ENCODE measurements around the gene RBBP8. TPM values are rescaled to one million over a fixed set of nuclear protein-coding genes. Genes with fewer than 3 reads are reported as not detected.
A peak's percentile ranks its signal among the peaks of the same experiment; 100 is the strongest.

The RBBP8 gene
- total RNA-seq, 1 experiment from 2014 or later: 33.3 TPM

GRCh38 chr18:22980394-22980793 lies 47.3 kb downstream of the RBBP8 start:
- DNase-seq (ENCODE audit: low spot score) (no peak), ATAC-seq (no peak)
- TF ChIP-seq TCF7 (CRISPR knock-in tag; IDR thresholded peaks at IDR 0.05; ENCODE audit: low read depth) (no peak), CREM (CRISPR knock-in tag; IDR thresholded peaks at IDR 0.05) (no peak), SP1 (CRISPR knock-in tag; conservative IDR thresholded peaks at IDR 0.05) (no peak), ETV6 (CRISPR knock-in tag; IDR thresholded peaks at IDR 0.05) (no peak)
- TF ChIP-seq, protein P1, sequence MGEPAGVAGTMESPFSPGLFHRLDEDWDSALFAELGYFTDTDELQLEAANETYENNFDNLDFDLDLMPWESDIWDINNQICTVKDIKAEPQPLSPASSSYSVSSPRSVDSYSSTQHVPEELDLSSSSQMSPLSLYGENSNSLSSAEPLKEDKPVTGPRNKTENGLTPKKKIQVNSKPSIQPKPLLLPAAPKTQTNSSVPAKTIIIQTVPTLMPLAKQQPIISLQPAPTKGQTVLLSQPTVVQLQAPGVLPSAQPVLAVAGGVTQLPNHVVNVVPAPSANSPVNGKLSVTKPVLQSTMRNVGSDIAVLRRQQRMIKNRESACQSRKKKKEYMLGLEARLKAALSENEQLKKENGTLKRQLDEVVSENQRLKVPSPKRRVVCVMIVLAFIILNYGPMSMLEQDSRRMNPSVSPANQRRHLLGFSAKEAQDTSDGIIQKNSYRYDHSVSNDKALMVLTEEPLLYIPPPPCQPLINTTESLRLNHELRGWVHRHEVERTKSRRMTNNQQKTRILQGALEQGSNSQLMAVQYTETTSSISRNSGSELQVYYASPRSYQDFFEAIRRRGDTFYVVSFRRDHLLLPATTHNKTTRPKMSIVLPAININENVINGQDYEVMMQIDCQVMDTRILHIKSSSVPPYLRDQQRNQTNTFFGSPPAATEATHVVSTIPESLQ (CRISPR knock-in tag; IDR thresholded peaks at IDR 0.05): no peak
- TF ChIP-seq, protein P2, sequence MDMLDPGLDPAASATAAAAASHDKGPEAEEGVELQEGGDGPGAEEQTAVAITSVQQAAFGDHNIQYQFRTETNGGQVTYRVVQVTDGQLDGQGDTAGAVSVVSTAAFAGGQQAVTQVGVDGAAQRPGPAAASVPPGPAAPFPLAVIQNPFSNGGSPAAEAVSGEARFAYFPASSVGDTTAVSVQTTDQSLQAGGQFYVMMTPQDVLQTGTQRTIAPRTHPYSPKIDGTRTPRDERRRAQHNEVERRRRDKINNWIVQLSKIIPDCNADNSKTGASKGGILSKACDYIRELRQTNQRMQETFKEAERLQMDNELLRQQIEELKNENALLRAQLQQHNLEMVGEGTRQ (CRISPR knock-in tag; IDR thresholded peaks at IDR 0.05): no peak
- Mint-ChIP-seq H3K27ac (peak overlapping the region; percentile 9; the same call in 1 of the 2 replicates), H3K4me3 (no peak overlapping the region), H3K27me3 (ENCODE audit: low read depth) (no peaks in the 10 kb centered on the region), H3K4me1 (peaks cover 14% of the 10 kb centered on the region), H3K36me3 (peaks cover 6% of the 10 kb centered on the region; the same call in 1 of the 2 replicates), H3K9me3 (no peaks in the 10 kb centered on the region)
- POLR2A ChIA-PET: no interaction called here
- CTCF ChIA-PET: interaction anchor here (0.7 kb wide), 2 partner anchors 233 to 800 kb away, joined by 3 read pairs; no protein-coding TSS in a partner anchor

DNA sequence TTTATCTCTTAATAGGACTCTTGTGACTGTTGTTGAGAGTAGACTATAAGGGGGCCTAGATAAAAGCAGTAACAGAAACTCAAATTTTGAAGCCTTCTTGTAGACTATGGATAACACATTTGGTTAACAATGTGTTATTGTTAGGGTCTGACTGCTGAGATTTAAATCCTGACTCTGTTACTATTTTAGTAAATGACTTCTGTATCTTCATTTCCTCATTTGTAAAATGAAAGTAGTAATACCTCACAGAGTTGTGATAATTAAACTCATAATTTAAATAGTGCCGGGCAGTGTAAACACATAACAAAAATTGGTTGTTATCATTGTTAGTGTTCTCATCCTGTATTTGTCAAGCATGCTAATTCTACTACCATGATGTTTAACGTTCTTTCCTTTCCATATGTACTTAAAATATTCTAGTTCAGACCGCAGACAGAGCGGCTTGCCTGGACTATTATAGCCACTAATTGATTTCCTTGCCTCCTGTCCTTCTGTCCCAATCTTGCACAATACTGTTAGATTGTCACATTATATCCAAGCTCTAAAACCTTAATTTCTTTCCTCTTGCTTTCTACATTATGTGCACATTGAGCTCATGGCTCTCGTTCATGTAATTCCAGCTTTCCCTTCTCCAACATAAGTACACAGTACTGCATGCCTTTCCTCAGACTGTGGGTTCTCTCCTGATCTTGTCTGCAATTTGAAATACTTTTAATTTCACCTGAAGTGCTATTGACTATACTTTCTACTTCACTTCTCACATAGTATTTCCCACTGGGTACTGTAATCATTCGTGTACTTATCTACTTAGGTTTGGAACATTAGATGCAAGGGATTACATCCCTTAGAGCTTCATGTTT lies 48.4 kb downstream of the RBBP8 start:
- POLR2A ChIA-PET: no interaction called here
- Mint-ChIP-seq H3K27me3 (ENCODE audit: low read depth) (no peaks in the 10 kb centered on the region), H3K36me3 (peaks cover 9% of the 10 kb centered on the region; the same call in 1 of the 2 replicates), H3K27ac (peak overlapping the region; percentile 16), H3K4me1 (peaks cover 15% of the 10 kb centered on the region), H3K4me3 (no peak overlapping the region), H3K9me3 (no peaks in the 10 kb centered on the region)
- ATAC-seq (no peak), DNase-seq (ENCODE audit: low spot score) (no peak)
- TF ChIP-seq ERG (CRISPR knock-in tag; IDR thresholded peaks at IDR 0.05) (no peak), SMAD3 (CRISPR knock-in tag; IDR thresholded peaks at IDR 0.05; ENCODE audit: borderline replicate concordance) (no peak), ZNF232 (CRISPR knock-in tag; IDR thresholded peaks at IDR 0.05) (no peak), JAZF1 (CRISPR knock-in tag; IDR thresholded peaks at IDR 0.05) (no peak), TP53 (CRISPR knock-in tag; IDR thresholded peaks at IDR 0.05) (no peak), FOXK1 (CRISPR knock-in tag; IDR thresholded peaks at IDR 0.05) (no peak), ZNF416 (CRISPR knock-in tag; IDR thresholded peaks at IDR 0.05) (no peak), ATF3 (CRISPR knock-in tag; conservative IDR thresholded peaks at IDR 0.05) (no peak), SMAD4 (CRISPR knock-in tag; IDR thresholded peaks at IDR 0.05) (no peak), NFATC4 (CRISPR knock-in tag; IDR thresholded peaks at IDR 0.05) (no peak), NR1H2 (CRISPR knock-in tag; IDR thresholded peaks at IDR 0.05) (no peak)
- TF ChIP-seq, protein P3, sequence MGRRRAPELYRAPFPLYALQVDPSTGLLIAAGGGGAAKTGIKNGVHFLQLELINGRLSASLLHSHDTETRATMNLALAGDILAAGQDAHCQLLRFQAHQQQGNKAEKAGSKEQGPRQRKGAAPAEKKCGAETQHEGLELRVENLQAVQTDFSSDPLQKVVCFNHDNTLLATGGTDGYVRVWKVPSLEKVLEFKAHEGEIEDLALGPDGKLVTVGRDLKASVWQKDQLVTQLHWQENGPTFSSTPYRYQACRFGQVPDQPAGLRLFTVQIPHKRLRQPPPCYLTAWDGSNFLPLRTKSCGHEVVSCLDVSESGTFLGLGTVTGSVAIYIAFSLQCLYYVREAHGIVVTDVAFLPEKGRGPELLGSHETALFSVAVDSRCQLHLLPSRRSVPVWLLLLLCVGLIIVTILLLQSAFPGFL (CRISPR knock-in tag; IDR thresholded peaks at IDR 0.05; ENCODE audit: borderline replicate concordance): no peak
- CTCF ChIA-PET: interaction anchor here (0.7 to 3.0 kb wide), 6 partner anchors 27 to 799 kb away, joined by 3 to 37 read pairs (median 3); no protein-coding TSS in a partner anchor
